Osteoblast (primary cell): Measurements from ENCODE around the gene CD300C. TPM values are rescaled to one million over a fixed set of nuclear protein-coding genes. Genes with fewer than 3 reads are reported as not detected.

ENCODE experiments used
- DNase-seq: peaks from one replicate; pipeline ENCODE4 v3.0.0; 2011; ENCODE audit warnings: low spot score, mixed read lengths; ENCODE audit not compliant: insufficient read length; ENCODE audit errors: missing footprints
- H2AFZ ChIP-seq: 2 replicates; pipeline ENCODE4 v1.6.0; 2011; ENCODE audit warnings: mild to moderate bottlenecking, low read length
- H3K27ac ChIP-seq: 2 replicates; pipeline ENCODE4 v1.5.1; 2011; ENCODE audit warnings: mild to moderate bottlenecking, low read depth, low read length, moderate library complexity
- H3K27me3 ChIP-seq: 2 replicates; pipeline ENCODE4 v1.6.0; 2012; ENCODE audit warnings: mild to moderate bottlenecking, control low read depth, inconsistent platforms, low read length, moderate library complexity; ENCODE audit not compliant: insufficient read depth
- H3K36me3 ChIP-seq: 2 replicates; pipeline ENCODE4 v1.5.1; 2011; ENCODE audit warnings: mild to moderate bottlenecking, low read length, control low read depth, moderate library complexity; ENCODE audit not compliant: insufficient read depth
- H3K4me1 ChIP-seq: 2 replicates; pipeline ENCODE4 v1.5.1; 2011; ENCODE audit warnings: mild to moderate bottlenecking, low read length, control low read depth, moderate library complexity; ENCODE audit not compliant: insufficient read depth
- H3K4me2 ChIP-seq: 2 replicates; pipeline ENCODE4 v1.6.0; 2011; ENCODE audit warnings: mild to moderate bottlenecking, low read length; ENCODE audit not compliant: insufficient read depth
- H3K4me3 ChIP-seq: fragments of 200-600 bp; sonication (generic); 3 replicates; pipeline ENCODE4 v1.5.1; 2012; ENCODE audit warnings: mild to moderate bottlenecking, low read length, inconsistent platforms; ENCODE audit not compliant: insufficient read depth
- H3K79me2 ChIP-seq: 2 replicates; pipeline ENCODE4 v1.6.0; 2012; ENCODE audit warnings: mild to moderate bottlenecking, low read length, control low read depth, inconsistent platforms; ENCODE audit not compliant: insufficient read depth
- H3K9me3 ChIP-seq: 2 replicates; pipeline ENCODE4 v1.5.1; 2011; ENCODE audit warnings: low read depth, low read length, control low read depth
- H4K20me1 ChIP-seq: 2 replicates; pipeline ENCODE4 v1.6.0; 2012; ENCODE audit warnings: mild to moderate bottlenecking, low read length, control low read depth; ENCODE audit not compliant: insufficient read depth
- CTCF ChIP-seq: IDR thresholded peaks from 2 replicates; pipeline ENCODE4 v1.5.1; 2011; ENCODE audit warnings: mild to moderate bottlenecking, low read depth, low read length, moderate library complexity; ENCODE audit errors: extremely low read depth
- total RNA-seq: library from RNA; depleted of rRNA; stranded (reverse); fragments of >200 nt; gene quantifications from 2 replicates; pipeline ENCODE4 v1.2.3, GENCODE V29; 2012

The CD300C gene
- total RNA-seq, 1 donor, result not detected

GRCh38 chr17:74532115-74532514 is 13.8 kb downstream of the CD300C start:
- H3K27me3 ChIP-seq, result no peaks in the 10 kb centered on the region
- H3K4me2 ChIP-seq, result no peak overlapping the region
- H3K4me1 ChIP-seq, result no peaks in the 10 kb centered on the region
- no peak for TF ChIP-seq CTCF
- H3K27ac ChIP-seq, result no peak overlapping the region
- H3K79me2 ChIP-seq, result no peaks in the 10 kb centered on the region
- H4K20me1 ChIP-seq, result no peaks in the 10 kb centered on the region
- DNase-seq, result no peak
- H2AFZ ChIP-seq, result no peak overlapping the region
- no peak overlapping the region for H3K4me3 ChIP-seq
- no peaks in the 10 kb centered on the region for H3K9me3 ChIP-seq
- no peaks in the 10 kb centered on the region for H3K36me3 ChIP-seq

DNA sequence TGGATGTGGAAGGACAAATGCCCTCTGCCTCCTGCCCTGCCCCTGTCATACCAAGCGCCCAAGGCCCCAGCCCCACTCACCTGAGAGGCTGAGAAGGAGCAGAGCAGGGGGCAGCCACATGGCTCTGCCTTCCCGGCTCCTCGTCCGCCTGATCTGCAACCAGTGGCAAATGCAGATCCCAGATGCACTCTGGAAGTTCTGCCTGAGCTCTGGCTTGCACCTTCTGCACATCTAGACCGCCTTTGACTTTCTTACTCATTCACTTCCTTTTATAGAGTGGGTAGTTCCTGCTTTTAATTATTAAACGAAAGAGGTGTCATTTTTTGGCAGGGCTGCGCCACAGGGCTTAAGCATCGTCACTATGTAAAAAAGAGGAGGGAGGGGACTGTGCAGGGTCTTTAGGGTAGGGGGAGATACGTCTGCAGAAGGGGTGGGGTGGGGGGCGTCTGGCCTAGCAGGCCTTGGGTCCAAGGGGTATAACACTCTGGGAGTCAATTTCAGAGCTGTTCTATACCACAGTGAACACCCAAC is 14.6 kb downstream of the CD300C start, which contains the start of gene CD300LB:
Gene CD300LB (minus strand): TSS at position 245 of the 531 bp plus-strand sequence. CDS start 125 bp downstream, at position 120.
- TF ChIP-seq CTCF, result no peak

GRCh38 chr17:74530831-74531150 is 15.1 kb downstream of the CD300C start:
- Histone ChIP-seq H3K9me3 (no peaks in the 10 kb centered on the region), H3K4me1 (no peaks in the 10 kb centered on the region), H3K27ac (no peak overlapping the region), H3K4me3 (no peak overlapping the region), H3K4me2 (no peak overlapping the region), H3K79me2 (no peaks in the 10 kb centered on the region), H2AFZ (no peak overlapping the region), H3K36me3 (no peaks in the 10 kb centered on the region), H4K20me1 (no peaks in the 10 kb centered on the region), H3K27me3 (no peaks in the 10 kb centered on the region)
- TF ChIP-seq CTCF, result no peak
- no peak for DNase-seq

More for the DNA sequence above, 14.6 kb downstream of the CD300C start, which contains the start of gene CD300LB:
- no peaks in the 10 kb centered on the region for H3K36me3 ChIP-seq
- H3K27me3 ChIP-seq, result no peaks in the 10 kb centered on the region
- H3K4me2 ChIP-seq, result no peak within 1 kb of the TSS
- no peak within 1 kb of the TSS for H3K27ac ChIP-seq
- no peak for DNase-seq
- no peak within 1 kb of the TSS for H3K4me3 ChIP-seq
- H3K4me1 ChIP-seq, result no peaks in the 10 kb centered on the region
- H3K9me3 ChIP-seq, result no peaks in the 10 kb centered on the region
- no peak within 1 kb of the TSS for H2AFZ ChIP-seq
- H4K20me1 ChIP-seq, result no peaks in the 10 kb centered on the region
- H3K79me2 ChIP-seq, result no peaks in the 10 kb centered on the region

- Histone ChIP-seq H3K36me3 (no peaks in the 10 kb centered on the region), H4K20me1 (no peaks in the 10 kb centered on the region), H3K4me2 (no peak overlapping the region), H3K4me3 (no peak overlapping the region), H2AFZ (no peak overlapping the region), H3K4me1 (no peaks in the 10 kb centered on the region), H3K79me2 (no peaks in the 10 kb centered on the region), H3K27me3 (no peaks in the 10 kb centered on the region), H3K9me3 (no peaks in the 10 kb centered on the region), H3K27ac (no peak overlapping the region)
- no peak for TF ChIP-seq CTCF
- DNase-seq, result no peak
Observed at GRCh38 chr17:74529243-74529642, 16.7 kb downstream of the CD300C start.
